ENCODE data around the gene NAA80. TPM values are rescaled to one million over a fixed set of nuclear protein-coding genes. Genes with fewer than 3 reads are reported as not detected.

Gene NAA80
- total and polyA plus RNA-seq, 2 of the 13 experiments (the other 11 are each of a cell fraction or from before 2014, with no cell fraction given): 3.4 to 8.7 TPM

GRCh38 chr3:50264383-50264963 lies 34.7 kb downstream of the NAA80 start (continued):
- TF ChIP-seq RBFOX2 (IDR thresholded peaks at IDR 0.05; ENCODE audit: low read depth, low read length): peak; percentile 10; the same call in 1 of the 2 replicates
- TF ChIP-seq HMGXB4 (CRISPR knock-in tag; IDR thresholded peaks at IDR 0.05; ENCODE audit: borderline replicate concordance in 1 of 2, low read depth in 1 of 2): 0 out of 4 replicates have a peak, but pooled peaks of 1 of the 2 experiments have one; percentile 42
- TF ChIP-seq HNRNPL (IDR thresholded peaks at IDR 0.05; ENCODE audit: low read depth, low read length): peak; percentile 72; the same call in 1 of the 2 replicates
- no peak for TF ChIP-seq RNF2 (conservative IDR thresholded peaks at IDR 0.05; ENCODE audit: low read depth)
- no peak for TF ChIP-seq ZNF446 (CRISPR knock-in tag; IDR thresholded peaks at IDR 0.05)
- peak; percentile 29; the same call in 1 of the 2 replicates for TF ChIP-seq MYC (CRISPR knock-in tag; IDR thresholded peaks at IDR 0.05; ENCODE audit: borderline replicate concordance)
- TF ChIP-seq, protein P1, sequence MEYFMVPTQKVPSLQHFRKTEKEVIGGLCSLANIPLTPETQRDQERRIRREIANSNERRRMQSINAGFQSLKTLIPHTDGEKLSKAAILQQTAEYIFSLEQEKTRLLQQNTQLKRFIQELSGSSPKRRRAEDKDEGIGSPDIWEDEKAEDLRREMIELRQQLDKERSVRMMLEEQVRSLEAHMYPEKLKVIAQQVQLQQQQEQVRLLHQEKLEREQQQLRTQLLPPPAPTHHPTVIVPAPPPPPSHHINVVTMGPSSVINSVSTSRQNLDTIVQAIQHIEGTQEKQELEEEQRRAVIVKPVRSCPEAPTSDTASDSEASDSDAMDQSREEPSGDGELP (IDR thresholded peaks at IDR 0.05; ENCODE audit: borderline replicate concordance, low read depth): peak; percentile 59; the same call in 1 of the 2 replicates
- TF ChIP-seq ZNF260 (CRISPR knock-in tag; IDR thresholded peaks at IDR 0.05; ENCODE audit: borderline replicate concordance, low read depth): no peak
- TF ChIP-seq TEAD3 (CRISPR knock-in tag; optimal IDR thresholded peaks at IDR 0.05; ENCODE audit: borderline replicate concordance): peak; percentile 97
- TF ChIP-seq ZHX2 (IDR thresholded peaks at IDR 0.05; ENCODE audit: low read depth): 0 out of 2 replicates have a peak, but pooled peaks have one; percentile 15
- no peak for TF ChIP-seq ZHX2 (CRISPR knock-in tag; IDR thresholded peaks at IDR 0.05; ENCODE audit: borderline replicate concordance)
- TF ChIP-seq DMAP1 (CRISPR knock-in tag; IDR thresholded peaks at IDR 0.05): peak; percentile 51; the same call in 1 of the 2 replicates
- TF ChIP-seq MTERF4 (CRISPR knock-in tag; IDR thresholded peaks at IDR 0.05): 0 out of 2 replicates have a peak, but pooled peaks have one; percentile 8
- TF ChIP-seq, protein P2, sequence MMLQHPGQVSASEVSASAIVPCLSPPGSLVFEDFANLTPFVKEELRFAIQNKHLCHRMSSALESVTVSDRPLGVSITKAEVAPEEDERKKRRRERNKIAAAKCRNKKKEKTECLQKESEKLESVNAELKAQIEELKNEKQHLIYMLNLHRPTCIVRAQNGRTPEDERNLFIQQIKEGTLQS (CRISPR knock-in tag; IDR thresholded peaks at IDR 0.05): peak; percentile 87; the same call in 1 of the 2 replicates
- TF ChIP-seq NCOR1 (IDR thresholded peaks at IDR 0.05; ENCODE audit: borderline replicate concordance, low read length): peak; percentile 80; the same call in 1 of the 2 replicates
